RWPE1 (cell line): Measurements from ENCODE around the gene RFX2.
"Not testable (repeated sequence)": the region's sequence is repeated elsewhere in the genome, so short reads cannot be mapped to it uniquely, and the experiment has no call there.

Experiments used
- CTCF ChIA-PET: fragments of 350-600 bp; sonication (Branson Sonifier 250); formaldehyde crosslinking; extraction: SDS; loops from one replicate; lab custom pipeline; 2021; lab: Yijun Ruan, JAX
- POLR2A ChIA-PET: fragments of 400-600 bp; formaldehyde crosslinking; extraction: SDS; loops from one replicate; lab custom pipeline; 2020; ENCODE audit warnings: antibody characterized with exemption; ENCODE audit not compliant: low non-redundant PET; lab: Yijun Ruan, JAX
- DNase-seq: peaks from one replicate; pipeline ENCODE4 v3.0.0; 2012; ENCODE audit warnings: low spot score
- H3K27ac ChIP-seq: fragments of 450-650 bp; 2 replicates; pipeline ENCODE4 v1.5.1; 2017
- CTCF ChIP-seq: fragments of 450-650 bp; conservative IDR thresholded peaks from 2 replicates; pipeline ENCODE4 v1.5.1; 2017; ENCODE audit warnings: low read depth, mild to moderate bottlenecking

The RFX2 gene

GRCh38 chr19:6033744-6034264 is 76.5 kb downstream of the RFX2 start:
- POLR2A ChIA-PET = no interaction called here
- no peak for TF ChIP-seq CTCF
- no peak overlapping the region for H3K27ac ChIP-seq
- CTCF ChIA-PET = interaction anchor here (0.6 to 0.7 kb wide), 3 partner anchors 24 to 133 kb away, joined by 3 to 4 read pairs (median 3); no protein-coding TSS in a partner anchor
- DNase-seq = no peak

DNA sequence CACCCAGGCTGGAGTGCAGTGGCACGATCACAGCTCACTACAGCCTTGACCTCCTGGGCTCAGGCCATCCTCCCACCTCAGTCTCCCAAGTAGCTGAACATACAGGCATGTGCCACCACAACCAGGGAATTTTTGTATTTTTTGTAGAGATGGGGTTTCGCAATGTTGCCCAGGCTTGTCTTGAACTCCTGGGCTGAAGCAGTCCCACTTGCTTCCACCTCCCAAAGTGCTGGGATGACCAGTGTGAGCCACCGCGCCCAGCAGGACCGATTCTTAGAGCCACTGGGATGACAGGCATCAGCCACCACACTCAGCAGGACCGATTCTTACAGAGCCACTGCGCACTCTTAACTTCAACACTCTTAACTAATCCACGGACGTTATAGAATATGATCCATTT is 77.5 kb downstream of the RFX2 start:
- DNase-seq = no peak
- ChIA-PET CTCF (interaction anchor here (0.5 kb wide), 1 partner anchor 14 kb away, joined by 3 read pairs; no protein-coding TSS in a partner anchor), POLR2A (no interaction called here)
- TF ChIP-seq CTCF = no peak
- peak overlapping the region; percentile 24; the same call in 1 of the 2 replicates for H3K27ac ChIP-seq

GRCh38 chr19:6032381-6032780 is 77.9 kb downstream of the RFX2 start:
- no peak for DNase-seq
- TF ChIP-seq CTCF = no peak
- ChIA-PET POLR2A (no interaction called here), CTCF (no interaction called here)
- peak overlapping the region; percentile 24; the same call in 1 of the 2 replicates for H3K27ac ChIP-seq

- TF ChIP-seq CTCF = no peak
- no peak for DNase-seq
- ChIA-PET CTCF (no interaction called here), POLR2A (no interaction called here)
- no peak overlapping the region for H3K27ac ChIP-seq
Measured at GRCh38 chr19:6030214-6030507, 80.1 kb downstream of the RFX2 start.

DNA sequence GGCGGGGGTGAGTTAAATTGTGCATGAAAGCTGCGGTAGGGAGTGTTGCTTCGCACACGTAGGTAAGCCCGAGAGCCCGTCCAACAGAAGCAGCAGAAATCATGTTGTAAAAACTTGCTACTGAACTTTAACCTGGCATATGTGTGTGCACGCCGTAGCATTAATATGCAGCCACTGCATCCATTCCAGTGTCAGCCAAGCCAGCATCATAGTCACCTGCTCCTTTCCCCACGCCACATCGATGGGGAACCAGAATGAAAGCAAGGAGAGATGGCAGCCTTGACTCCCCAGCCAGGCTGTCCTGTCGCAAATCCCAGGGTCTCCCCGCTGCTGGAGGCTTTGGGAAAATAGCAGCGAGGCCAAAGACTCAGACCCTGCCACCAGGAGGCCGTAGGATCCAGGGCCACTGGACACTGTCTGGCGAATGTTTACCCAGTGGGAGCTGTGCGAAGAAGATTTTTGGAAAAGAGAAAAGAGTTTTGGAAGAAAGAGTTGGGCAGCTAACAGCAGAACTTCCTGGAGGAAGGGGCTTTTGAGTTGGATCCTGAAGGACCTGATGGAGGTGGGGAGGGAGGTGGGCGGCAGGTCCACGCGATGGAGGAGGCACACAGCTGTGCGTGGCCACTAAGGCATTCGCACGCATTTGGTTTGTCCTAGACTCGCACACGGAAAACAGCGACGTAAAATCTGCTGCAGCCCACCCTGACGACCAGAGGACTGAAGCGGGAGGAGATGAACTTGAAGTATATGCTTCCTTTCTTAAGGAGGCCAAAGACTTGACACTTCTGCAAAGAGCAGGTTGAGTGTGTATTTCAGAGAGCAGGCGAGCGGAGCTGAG is 83.7 kb downstream of the RFX2 start:
- TF ChIP-seq CTCF = no peak
- H3K27ac ChIP-seq = no peak overlapping the region
- POLR2A ChIA-PET = no interaction called here
- no peak for DNase-seq
- CTCF ChIA-PET = interaction anchor here (1.2 to 1.8 kb wide), 2 partner anchors 39 to 59 kb away, joined by 3 to 5 read pairs; no protein-coding TSS in a partner anchor

- CTCF ChIA-PET, POLR2A ChIA-PET, DNase-seq, H3K27ac ChIP-seq: not testable (repeated sequence)
Measured at GRCh38 chr19:6024756-6025155, 85.5 kb downstream of the RFX2 start.

DNA sequence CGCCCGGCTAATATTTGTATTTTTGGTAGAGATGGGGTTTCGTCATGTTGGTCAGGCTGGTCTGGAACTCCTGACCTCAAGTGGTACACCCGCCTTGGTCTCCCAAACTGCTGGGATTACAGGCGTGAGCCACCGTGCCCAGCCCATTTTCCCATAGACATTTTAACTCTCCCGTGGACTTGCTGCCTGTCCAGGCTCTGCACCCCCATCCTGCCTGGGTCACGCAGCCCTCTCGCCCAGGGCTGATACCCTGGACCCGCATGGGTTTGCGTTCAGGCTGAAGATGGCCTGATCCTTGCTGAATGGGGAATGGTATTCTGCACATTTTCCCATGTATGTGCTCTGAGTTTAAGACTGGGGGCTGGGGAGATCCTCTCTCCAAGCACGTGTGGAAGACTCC is 86.4 kb downstream of the RFX2 start:
- no peak for TF ChIP-seq CTCF
- ChIA-PET POLR2A (no interaction called here), CTCF (interaction anchor here (1.6 to 2.1 kb wide), 2 partner anchors 36 to 102 kb away, joined by 6 to 12 read pairs; no protein-coding TSS in a partner anchor)
- peak overlapping the region; percentile 37 for H3K27ac ChIP-seq
- DNase-seq = no peak
